WTC11 (cell line): Measurements from ENCODE around the gene KIRREL3. TPM values are rescaled to one million over a fixed set of nuclear protein-coding genes. Genes with fewer than 3 reads are reported as not detected.

Experiments
- ATAC-seq: fragments of 200-7000 bp; cut with Tn5 transposase; 2 replicates; pipeline ENCODE4 v1.10.0; 2021; ENCODE audit warnings: mild to moderate bottlenecking, moderate library complexity
- CTCF ChIA-PET: fragments of 300-600 bp; sonication (Branson Sonifier 250); formaldehyde crosslinking; loops from one replicate; lab custom pipeline; 2021; ENCODE audit warnings: antibody characterized with exemption; lab: Charles Lee
- POLR2A ChIA-PET: fragments of 350-600 bp; sonication (Branson Sonifier 250); formaldehyde crosslinking; loops from one replicate; lab custom pipeline; 2021; ENCODE audit warnings: antibody characterized with exemption; lab: Charles Lee
- DNase-seq: peaks from one replicate; pipeline ENCODE4 v3.0.0; 2021; ENCODE audit warnings: low spot score
- H3K27ac Mint-ChIP-seq: 2 replicates; pipeline ENCODE4 v1.8.0; 2021; ENCODE audit warnings: mixed read lengths
- H3K27me3 Mint-ChIP-seq: 2 replicates; pipeline ENCODE4 v1.8.0; 2021; ENCODE audit warnings: low read depth, mild to moderate bottlenecking, moderate library complexity, mixed read lengths
- H3K36me3 Mint-ChIP-seq: 2 replicates; pipeline ENCODE4 v1.8.0; 2021; ENCODE audit warnings: mixed read lengths
- H3K4me1 Mint-ChIP-seq: 2 replicates; pipeline ENCODE4 v1.8.0; 2022; ENCODE audit warnings: mixed read lengths
- H3K4me3 Mint-ChIP-seq: 2 replicates; pipeline ENCODE4 v1.8.0; 2021; ENCODE audit warnings: mild to moderate bottlenecking, moderate library complexity, mixed read lengths
- H3K9me3 Mint-ChIP-seq: 2 replicates; pipeline ENCODE4 v1.8.0; 2021; ENCODE audit warnings: mixed read lengths
- CREB1 ChIP-seq: sonication (generic); formaldehyde crosslinking; IDR thresholded peaks from 2 replicates; pipeline ENCODE4 v1.8.0; 2023; ENCODE audit warnings: mild to moderate bottlenecking, missing genetic modification reagents
- ETV6 ChIP-seq: sonication (generic); formaldehyde crosslinking; IDR thresholded peaks from 2 replicates; pipeline ENCODE4 v1.8.1; 2022; ENCODE audit warnings: mild to moderate bottlenecking, missing genetic modification reagents
- JUN ChIP-seq: sonication (generic); formaldehyde crosslinking; IDR thresholded peaks from 2 replicates; pipeline ENCODE4 v1.8.0; 2023; ENCODE audit warnings: mild to moderate bottlenecking, missing genetic modification reagents
- MXD4 ChIP-seq: fragments of 250-450 bp; sonication (Bioruptor Pico); IDR thresholded peaks from 2 replicates; pipeline ENCODE4 v1.8.0; 2021; ENCODE audit warnings: mild to moderate bottlenecking, moderate library complexity, borderline replicate concordance
- MYBL2 ChIP-seq: sonication (generic); formaldehyde crosslinking; IDR thresholded peaks from 2 replicates; pipeline ENCODE4 v1.8.1; 2023; ENCODE audit warnings: mild to moderate bottlenecking, moderate library complexity, missing genetic modification reagents
- NFATC4 ChIP-seq: fragments of 250-450 bp; sonication (Bioruptor Pico); IDR thresholded peaks from 2 replicates; pipeline ENCODE4 v1.9.0; 2021; ENCODE audit warnings: mild to moderate bottlenecking
- NR1H2 ChIP-seq: sonication (generic); formaldehyde crosslinking; IDR thresholded peaks from 2 replicates; pipeline ENCODE4 v1.9.0; 2021; ENCODE audit warnings: mild to moderate bottlenecking, moderate library complexity, missing genetic modification reagents
- SMAD4 ChIP-seq: sonication (generic); formaldehyde crosslinking; IDR thresholded peaks from 2 replicates; pipeline ENCODE4 v1.8.0; 2022; ENCODE audit warnings: mild to moderate bottlenecking, missing genetic modification reagents
- ZBTB21 ChIP-seq: sonication (generic); formaldehyde crosslinking; IDR thresholded peaks from 2 replicates; pipeline ENCODE4 v1.8.1; 2023; ENCODE audit warnings: mild to moderate bottlenecking, missing genetic modification reagents, borderline replicate concordance
- ZNF263 ChIP-seq: sonication (generic); formaldehyde crosslinking; IDR thresholded peaks from 2 replicates; pipeline ENCODE4 v1.8.1; 2022; ENCODE audit warnings: low read depth, mild to moderate bottlenecking, moderate library complexity, missing genetic modification reagents
- ZNF423 ChIP-seq: fragments of 250-450 bp; sonication (Bioruptor Pico); IDR thresholded peaks from 2 replicates; pipeline ENCODE4 v2.1.2; 2022; ENCODE audit warnings: mild to moderate bottlenecking, moderate library complexity
- total RNA-seq: library from RNA; stranded (reverse); gene quantifications from 3 replicates; pipeline ENCODE4 v1.2.3, GENCODE V29; 2021
- TF ChIP-seq, protein P1 (sequence below): sonication (generic); formaldehyde crosslinking; IDR thresholded peaks from 2 replicates; pipeline ENCODE4 v1.8.0; 2022; ENCODE audit warnings: mild to moderate bottlenecking, missing genetic modification reagents
- TF ChIP-seq, protein P2 (sequence below): fragments of 250-450 bp; sonication (Bioruptor Pico); IDR thresholded peaks from 2 replicates; pipeline ENCODE4 v1.9.0; 2021; ENCODE audit warnings: mild to moderate bottlenecking
- TF ChIP-seq, protein P3 (sequence below): sonication (generic); formaldehyde crosslinking; IDR thresholded peaks from 2 replicates; pipeline ENCODE4 v1.8.1; 2022; ENCODE audit warnings: mild to moderate bottlenecking, moderate library complexity, missing genetic modification reagents
- TF ChIP-seq, protein P4 (sequence below): sonication (generic); formaldehyde crosslinking; IDR thresholded peaks from 2 replicates; pipeline ENCODE4 v1.8.0; 2023; ENCODE audit warnings: missing genetic modification reagents, mild to moderate bottlenecking, borderline replicate concordance
- TF ChIP-seq, protein P5 (sequence below): sonication (generic); formaldehyde crosslinking; IDR thresholded peaks from 2 replicates; pipeline ENCODE4 v1.8.1; 2023; ENCODE audit warnings: mild to moderate bottlenecking, missing genetic modification reagents, moderate library complexity
- TF ChIP-seq, protein P6 (sequence below): sonication (generic); formaldehyde crosslinking; IDR thresholded peaks from 2 replicates; pipeline ENCODE4 v1.8.1; 2023; ENCODE audit warnings: mild to moderate bottlenecking, missing genetic modification reagents, moderate library complexity
- TF ChIP-seq, protein P7 (sequence below): sonication (generic); formaldehyde crosslinking; IDR thresholded peaks from 2 replicates; pipeline ENCODE4 v1.8.0; 2022; ENCODE audit warnings: mild to moderate bottlenecking, missing genetic modification reagents
- TF ChIP-seq, protein P8 (sequence below): fragments of 250-450 bp; sonication (Bioruptor Pico); conservative IDR thresholded peaks from 2 replicates; pipeline ENCODE4 v1.9.0; 2021; ENCODE audit warnings: mild to moderate bottlenecking

The KIRREL3 gene
- total RNA-seq, 1 experiment from 2014 or later, result 0.59 TPM

DNA sequence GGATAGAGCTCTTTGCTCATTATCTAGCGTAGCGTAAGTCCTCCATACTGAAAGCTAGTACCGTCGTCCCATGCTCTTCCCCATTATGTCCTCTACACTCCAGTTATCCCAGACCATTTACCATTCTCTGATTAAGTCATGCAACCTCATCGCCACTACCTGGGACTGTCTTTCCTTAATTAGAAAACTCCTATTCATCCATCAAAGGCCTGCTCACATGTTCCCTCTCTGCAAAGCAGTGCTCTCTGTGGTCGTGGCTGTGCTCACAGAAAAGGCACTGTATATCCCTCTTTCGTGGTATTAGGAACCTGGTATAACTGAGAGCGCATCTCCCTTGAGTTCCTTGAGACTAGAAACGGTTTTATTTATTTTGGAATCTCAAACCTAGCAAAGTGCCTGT is 253.3 kb downstream of the KIRREL3 start:
- no peaks in the 10 kb centered on the region for H3K27me3 Mint-ChIP-seq
- CTCF ChIA-PET, result no interaction called here

DNA sequence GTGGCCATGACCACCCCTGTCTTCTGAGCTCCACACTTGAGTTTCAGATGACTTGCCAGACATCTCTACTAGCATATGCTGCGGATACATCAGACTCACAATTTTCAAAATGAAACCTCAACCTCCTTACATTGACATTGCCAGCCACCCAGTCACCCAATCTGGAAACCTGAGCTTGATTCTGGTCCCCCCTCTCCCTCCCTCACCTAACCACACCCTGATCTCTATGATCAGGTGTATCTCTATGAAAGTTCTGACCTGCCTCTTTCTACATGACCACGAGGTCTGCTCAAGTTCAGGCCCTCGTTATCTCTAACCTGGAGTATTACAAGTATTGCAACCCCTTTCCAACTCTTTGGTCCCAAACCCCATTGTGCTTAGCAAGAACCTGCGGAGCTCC is 254.1 kb downstream of the KIRREL3 start:
- H3K4me3 Mint-ChIP-seq, result no peak overlapping the region
- H3K36me3 Mint-ChIP-seq, result no peaks in the 10 kb centered on the region
- ChIA-PET CTCF (interaction anchor here (1.6 kb wide), 1 partner anchor 139 kb away, joined by 4 read pairs; no protein-coding TSS in a partner anchor), POLR2A (no interaction called here)
- no peak for ATAC-seq
- no peaks in the 10 kb centered on the region for H3K27me3 Mint-ChIP-seq
- H3K27ac Mint-ChIP-seq, result no peak overlapping the region
- H3K4me1 Mint-ChIP-seq, result peaks cover 9% of the 10 kb centered on the region
- no peak for DNase-seq
- H3K9me3 Mint-ChIP-seq, result no peaks in the 10 kb centered on the region
- TF ChIP-seq ZNF263, result no peak
- no peak for TF ChIP-seq ZBTB21 (CRISPR knock-in tag)
- no peak for TF ChIP-seq MXD4
- no peak for TF ChIP-seq SMAD4 (CRISPR knock-in tag)
- TF ChIP-seq, protein P1, sequence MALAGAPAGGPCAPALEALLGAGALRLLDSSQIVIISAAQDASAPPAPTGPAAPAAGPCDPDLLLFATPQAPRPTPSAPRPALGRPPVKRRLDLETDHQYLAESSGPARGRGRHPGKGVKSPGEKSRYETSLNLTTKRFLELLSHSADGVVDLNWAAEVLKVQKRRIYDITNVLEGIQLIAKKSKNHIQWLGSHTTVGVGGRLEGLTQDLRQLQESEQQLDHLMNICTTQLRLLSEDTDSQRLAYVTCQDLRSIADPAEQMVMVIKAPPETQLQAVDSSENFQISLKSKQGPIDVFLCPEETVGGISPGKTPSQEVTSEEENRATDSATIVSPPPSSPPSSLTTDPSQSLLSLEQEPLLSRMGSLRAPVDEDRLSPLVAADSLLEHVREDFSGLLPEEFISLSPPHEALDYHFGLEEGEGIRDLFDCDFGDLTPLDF (CRISPR knock-in tag), result no peak
- TF ChIP-seq ZNF423 (CRISPR knock-in tag), result no peak
- TF ChIP-seq NFATC4, result no peak
- TF ChIP-seq, protein P2, sequence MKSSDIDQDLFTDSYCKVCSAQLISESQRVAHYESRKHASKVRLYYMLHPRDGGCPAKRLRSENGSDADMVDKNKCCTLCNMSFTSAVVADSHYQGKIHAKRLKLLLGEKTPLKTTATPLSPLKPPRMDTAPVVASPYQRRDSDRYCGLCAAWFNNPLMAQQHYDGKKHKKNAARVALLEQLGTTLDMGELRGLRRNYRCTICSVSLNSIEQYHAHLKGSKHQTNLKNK (CRISPR knock-in tag), result no peak
- TF ChIP-seq, protein P3, sequence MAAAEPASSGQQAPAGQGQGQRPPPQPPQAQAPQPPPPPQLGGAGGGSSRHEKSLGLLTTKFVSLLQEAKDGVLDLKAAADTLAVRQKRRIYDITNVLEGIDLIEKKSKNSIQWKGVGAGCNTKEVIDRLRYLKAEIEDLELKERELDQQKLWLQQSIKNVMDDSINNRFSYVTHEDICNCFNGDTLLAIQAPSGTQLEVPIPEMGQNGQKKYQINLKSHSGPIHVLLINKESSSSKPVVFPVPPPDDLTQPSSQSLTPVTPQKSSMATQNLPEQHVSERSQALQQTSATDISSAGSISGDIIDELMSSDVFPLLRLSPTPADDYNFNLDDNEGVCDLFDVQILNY (CRISPR knock-in tag), result no peak
- no peak for TF ChIP-seq ETV6 (CRISPR knock-in tag)
- TF ChIP-seq, protein P4, sequence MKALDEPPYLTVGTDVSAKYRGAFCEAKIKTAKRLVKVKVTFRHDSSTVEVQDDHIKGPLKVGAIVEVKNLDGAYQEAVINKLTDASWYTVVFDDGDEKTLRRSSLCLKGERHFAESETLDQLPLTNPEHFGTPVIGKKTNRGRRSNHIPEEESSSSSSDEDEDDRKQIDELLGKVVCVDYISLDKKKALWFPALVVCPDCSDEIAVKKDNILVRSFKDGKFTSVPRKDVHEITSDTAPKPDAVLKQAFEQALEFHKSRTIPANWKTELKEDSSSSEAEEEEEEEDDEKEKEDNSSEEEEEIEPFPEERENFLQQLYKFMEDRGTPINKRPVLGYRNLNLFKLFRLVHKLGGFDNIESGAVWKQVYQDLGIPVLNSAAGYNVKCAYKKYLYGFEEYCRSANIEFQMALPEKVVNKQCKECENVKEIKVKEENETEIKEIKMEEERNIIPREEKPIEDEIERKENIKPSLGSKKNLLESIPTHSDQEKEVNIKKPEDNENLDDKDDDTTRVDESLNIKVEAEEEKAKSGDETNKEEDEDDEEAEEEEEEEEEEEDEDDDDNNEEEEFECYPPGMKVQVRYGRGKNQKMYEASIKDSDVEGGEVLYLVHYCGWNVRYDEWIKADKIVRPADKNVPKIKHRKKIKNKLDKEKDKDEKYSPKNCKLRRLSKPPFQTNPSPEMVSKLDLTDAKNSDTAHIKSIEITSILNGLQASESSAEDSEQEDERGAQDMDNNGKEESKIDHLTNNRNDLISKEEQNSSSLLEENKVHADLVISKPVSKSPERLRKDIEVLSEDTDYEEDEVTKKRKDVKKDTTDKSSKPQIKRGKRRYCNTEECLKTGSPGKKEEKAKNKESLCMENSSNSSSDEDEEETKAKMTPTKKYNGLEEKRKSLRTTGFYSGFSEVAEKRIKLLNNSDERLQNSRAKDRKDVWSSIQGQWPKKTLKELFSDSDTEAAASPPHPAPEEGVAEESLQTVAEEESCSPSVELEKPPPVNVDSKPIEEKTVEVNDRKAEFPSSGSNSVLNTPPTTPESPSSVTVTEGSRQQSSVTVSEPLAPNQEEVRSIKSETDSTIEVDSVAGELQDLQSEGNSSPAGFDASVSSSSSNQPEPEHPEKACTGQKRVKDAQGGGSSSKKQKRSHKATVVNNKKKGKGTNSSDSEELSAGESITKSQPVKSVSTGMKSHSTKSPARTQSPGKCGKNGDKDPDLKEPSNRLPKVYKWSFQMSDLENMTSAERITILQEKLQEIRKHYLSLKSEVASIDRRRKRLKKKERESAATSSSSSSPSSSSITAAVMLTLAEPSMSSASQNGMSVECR (CRISPR knock-in tag), result no peak
- TF ChIP-seq JUN (CRISPR knock-in tag), result no peak
- TF ChIP-seq, protein P5, sequence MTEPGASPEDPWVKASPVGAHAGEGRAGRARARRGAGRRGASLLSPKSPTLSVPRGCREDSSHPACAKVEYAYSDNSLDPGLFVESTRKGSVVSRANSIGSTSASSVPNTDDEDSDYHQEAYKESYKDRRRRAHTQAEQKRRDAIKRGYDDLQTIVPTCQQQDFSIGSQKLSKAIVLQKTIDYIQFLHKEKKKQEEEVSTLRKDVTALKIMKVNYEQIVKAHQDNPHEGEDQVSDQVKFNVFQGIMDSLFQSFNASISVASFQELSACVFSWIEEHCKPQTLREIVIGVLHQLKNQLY (CRISPR knock-in tag), result no peak
- TF ChIP-seq, protein P6, sequence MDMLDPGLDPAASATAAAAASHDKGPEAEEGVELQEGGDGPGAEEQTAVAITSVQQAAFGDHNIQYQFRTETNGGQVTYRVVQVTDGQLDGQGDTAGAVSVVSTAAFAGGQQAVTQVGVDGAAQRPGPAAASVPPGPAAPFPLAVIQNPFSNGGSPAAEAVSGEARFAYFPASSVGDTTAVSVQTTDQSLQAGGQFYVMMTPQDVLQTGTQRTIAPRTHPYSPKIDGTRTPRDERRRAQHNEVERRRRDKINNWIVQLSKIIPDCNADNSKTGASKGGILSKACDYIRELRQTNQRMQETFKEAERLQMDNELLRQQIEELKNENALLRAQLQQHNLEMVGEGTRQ (CRISPR knock-in tag), result no peak

More for the DNA sequence above, 253.3 kb downstream of the KIRREL3 start:
- Mint-ChIP-seq H3K27ac (no peak overlapping the region), H3K4me1 (peaks cover under 1% of the 10 kb centered on the region), H3K4me3 (no peak overlapping the region), H3K36me3 (no peaks in the 10 kb centered on the region), H3K9me3 (peaks cover 5% of the 10 kb centered on the region; the same call in 1 of the 2 replicates)
- ATAC-seq (no peak), DNase-seq (no peak)
- TF ChIP-seq, protein P7, sequence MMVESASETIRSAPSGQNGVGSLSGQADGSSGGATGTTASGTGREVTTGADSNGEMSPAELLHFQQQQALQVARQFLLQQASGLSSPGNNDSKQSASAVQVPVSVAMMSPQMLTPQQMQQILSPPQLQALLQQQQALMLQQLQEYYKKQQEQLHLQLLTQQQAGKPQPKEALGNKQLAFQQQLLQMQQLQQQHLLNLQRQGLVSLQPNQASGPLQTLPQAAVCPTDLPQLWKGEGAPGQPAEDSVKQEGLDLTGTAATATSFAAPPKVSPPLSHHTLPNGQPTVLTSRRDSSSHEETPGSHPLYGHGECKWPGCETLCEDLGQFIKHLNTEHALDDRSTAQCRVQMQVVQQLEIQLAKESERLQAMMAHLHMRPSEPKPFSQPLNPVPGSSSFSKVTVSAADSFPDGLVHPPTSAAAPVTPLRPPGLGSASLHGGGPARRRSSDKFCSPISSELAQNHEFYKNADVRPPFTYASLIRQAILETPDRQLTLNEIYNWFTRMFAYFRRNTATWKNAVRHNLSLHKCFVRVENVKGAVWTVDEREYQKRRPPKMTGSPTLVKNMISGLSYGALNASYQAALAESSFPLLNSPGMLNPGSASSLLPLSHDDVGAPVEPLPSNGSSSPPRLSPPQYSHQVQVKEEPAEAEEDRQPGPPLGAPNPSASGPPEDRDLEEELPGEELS, result no peak
- TF ChIP-seq, protein P8, sequence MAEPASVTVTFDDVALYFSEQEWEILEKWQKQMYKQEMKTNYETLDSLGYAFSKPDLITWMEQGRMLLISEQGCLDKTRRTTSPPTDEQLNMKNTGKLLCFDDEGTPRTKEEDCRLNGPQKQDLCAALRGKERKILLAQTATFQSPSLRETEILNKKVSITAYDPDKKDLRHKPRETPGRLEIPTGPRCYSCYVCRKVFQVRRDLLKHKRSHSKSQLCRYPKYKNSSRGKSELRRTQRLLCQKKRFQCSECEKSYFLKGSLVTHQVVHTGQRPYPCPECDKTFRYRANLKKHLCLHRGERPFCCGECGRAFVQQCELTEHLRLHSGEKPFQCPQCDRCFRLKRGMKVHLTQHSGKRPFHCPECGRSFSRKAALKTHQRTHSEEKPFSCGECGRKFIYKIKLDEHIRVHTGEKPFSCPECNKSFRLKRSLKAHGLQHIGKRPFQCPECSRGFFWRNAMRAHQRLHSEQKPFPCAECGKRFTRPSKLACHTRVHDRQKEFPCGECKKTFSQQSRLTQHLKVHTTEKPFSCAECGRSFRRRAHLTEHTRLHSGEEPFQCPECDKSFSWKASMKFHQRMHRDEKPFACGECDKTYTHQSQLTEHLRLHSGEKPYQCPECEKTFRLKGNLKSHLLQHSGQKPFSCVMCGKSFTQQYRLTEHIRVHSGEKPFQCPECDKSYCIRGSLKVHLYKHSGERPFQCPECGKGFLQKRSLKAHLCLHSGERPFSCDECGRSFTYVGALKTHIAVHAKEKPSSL (CRISPR knock-in tag), result no peak
- TF ChIP-seq MYBL2 (CRISPR knock-in tag) (no peak), CREB1 (no peak), NR1H2 (CRISPR knock-in tag) (no peak)
- TF ChIP-seq, protein P2 (CRISPR knock-in tag), result no peak
- POLR2A ChIA-PET, result no interaction called here
